HG03575 (cell line): ENCODE measurements around the gene NCEH1.
A peak's percentile ranks its signal among the peaks of the same experiment; 100 is the strongest.
"Not testable (repeated sequence)": the region's sequence is repeated elsewhere in the genome, so short reads cannot be mapped to it uniquely, and the experiment has no call there.

Source experiments
- ATAC-seq: cut with Tn5 transposase; IDR thresholded peaks from one replicate; pipeline ENCODE4 v1.9.1; 2021; ENCODE audit not compliant: unreplicated experiment, insufficient number of reproducible peaks, low FRiP score; ENCODE audit errors: extremely low read depth

NCEH1 gene

DNA sequence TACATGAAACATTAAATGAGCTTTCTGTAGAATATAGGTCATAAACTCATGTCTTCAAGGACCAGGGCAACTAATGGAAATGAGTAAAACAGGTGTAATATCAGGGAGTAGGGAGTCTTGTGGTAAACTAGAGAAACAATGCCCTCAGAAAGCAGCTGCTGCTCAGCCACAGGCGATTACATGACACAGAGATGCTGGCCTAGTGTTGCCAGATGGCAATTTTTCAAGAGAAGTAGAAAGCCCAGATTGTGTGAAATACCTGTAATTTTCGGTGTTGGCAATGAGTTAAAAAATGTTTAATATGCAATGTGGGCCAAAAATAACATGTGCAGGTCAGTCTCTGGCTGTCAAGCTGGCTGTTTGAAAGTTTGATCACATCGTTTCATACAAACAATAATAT is 23.4 kb downstream of the NCEH1 start:
- no peak for ATAC-seq

DNA sequence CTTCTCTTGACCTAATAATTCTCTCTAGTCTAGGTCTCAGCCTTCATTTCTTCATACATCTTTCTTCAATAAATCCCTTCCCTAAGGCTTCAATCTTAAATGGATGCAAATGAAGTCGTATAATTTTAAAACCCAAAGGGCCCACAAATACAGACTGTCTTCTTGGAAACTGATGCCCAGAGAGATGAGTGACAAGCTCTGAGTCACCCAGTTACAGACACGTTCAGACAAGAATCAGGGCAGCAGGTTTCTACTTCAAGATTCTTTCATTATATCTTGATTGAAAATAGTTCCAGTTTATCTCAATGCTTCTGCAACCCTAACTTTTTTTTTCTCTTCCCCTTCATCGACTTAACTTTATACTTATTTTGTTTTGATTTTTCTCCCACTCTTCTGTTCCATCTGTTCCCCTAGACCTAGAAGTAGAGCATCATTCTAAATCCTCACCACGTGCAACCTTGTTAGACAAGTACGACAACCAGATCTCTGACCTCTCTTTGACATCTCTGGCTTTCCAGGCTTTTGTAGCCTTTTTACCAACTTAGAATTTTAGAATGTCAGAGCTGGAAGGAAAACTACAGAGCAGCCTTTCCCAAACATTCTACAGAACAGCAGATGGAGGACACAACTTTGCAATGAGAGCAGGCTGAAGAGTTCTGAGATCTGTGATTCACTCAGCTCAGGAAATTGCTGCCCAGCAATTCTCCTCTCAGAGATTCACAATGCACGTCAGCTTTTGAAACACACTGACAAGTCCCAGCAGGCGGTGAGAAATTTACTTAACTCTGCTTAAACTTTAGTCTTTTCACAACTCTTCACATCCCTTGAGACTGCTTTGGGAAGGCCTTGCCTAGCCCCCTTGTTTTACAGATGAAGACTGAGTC is 25.3 kb downstream of the NCEH1 start:
- ATAC-seq: no peak

DNA sequence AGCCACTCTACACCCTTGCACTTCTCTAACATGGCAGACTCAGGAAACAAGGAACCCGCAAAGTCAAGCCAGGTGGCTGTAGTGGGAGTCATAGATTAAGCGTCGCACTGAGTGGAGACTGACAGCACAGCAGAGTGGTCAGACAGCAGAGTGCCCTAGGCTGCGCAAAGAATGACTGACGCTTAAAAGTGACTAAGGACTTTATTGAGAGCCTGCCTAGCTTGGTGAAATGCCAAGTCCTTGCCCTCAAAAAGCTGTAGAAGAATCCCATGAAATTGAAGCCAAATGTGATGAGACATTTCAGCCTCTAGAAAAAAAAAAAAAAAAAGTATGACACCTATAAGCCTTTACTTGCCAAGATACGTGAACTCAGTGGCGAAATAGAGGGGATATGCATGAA is 30.2 kb downstream of the NCEH1 start:
- no peak for ATAC-seq

DNA sequence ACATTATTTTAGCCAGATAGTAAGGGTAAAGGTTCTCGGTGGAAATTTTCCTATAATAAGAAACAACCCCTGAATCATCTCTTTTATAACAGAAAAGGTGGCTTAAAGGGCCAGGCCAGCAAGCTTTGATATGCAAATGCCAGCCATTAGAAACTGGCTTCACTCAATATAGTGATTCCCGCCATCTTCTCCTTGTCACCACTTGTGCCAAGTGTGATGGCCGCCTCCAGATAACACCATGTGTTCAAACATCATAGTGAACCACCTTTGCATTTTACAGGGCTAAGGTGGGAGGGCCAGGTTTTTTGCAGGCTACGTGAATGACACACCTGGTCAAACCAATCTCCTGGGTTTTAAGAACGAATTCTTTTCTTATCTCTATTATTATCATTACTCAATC is 31.3 kb downstream of the NCEH1 start:
- ATAC-seq: no peak

DNA sequence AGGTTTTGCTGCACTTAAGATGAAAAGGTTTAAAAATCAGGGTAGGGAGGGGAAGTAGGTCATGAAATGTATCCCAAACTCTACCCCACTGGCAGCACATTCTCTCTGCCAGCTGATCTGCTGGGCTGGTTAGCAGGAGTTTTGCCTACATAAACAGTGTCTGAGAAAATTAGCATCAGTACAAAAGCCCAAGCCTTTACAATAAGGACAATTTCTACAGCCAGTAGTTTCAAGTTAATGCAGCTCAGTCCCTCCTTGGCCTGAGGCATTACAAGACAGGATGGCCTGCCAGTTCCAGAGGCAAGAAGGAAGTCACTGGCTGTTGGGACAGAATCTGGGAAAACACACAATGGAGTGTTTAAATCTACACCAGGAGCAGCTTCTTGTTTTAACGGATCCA is 32.8 kb downstream of the NCEH1 start:
- no peak for ATAC-seq

DNA sequence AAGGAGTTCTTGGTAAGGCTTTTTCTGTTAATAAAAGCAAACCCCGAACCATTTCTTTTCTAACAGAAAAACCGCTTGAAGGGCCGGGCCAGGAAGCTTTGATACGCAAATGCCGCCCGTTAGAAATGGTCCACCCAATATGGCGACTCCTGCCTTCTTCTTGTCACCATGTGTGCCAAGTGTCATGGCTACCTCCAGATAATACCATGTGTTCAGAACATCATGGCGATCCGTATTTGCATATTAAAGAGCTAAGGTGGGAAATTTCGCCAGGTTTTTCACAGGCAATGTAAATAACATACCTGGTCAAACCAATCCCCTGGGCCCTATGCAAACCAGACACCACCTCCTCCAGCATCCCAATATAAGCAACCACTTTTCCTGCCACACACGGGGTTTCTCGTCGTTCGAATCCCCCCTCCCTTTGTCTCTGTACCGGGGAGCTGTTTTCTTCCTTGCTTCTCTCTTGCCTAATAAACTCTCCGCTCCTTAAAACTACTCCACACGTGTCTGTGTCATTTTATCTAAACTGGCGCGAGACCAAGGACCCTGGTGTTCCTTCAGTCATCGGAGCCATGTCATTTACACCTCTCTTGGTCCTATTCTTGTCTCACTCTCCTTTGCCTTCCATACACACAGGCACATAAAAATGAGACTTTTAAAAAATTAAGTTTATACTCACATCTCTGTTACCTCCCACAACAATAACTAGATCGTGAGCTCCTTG is 34.5 kb downstream of the NCEH1 start:
- no peak for ATAC-seq

DNA sequence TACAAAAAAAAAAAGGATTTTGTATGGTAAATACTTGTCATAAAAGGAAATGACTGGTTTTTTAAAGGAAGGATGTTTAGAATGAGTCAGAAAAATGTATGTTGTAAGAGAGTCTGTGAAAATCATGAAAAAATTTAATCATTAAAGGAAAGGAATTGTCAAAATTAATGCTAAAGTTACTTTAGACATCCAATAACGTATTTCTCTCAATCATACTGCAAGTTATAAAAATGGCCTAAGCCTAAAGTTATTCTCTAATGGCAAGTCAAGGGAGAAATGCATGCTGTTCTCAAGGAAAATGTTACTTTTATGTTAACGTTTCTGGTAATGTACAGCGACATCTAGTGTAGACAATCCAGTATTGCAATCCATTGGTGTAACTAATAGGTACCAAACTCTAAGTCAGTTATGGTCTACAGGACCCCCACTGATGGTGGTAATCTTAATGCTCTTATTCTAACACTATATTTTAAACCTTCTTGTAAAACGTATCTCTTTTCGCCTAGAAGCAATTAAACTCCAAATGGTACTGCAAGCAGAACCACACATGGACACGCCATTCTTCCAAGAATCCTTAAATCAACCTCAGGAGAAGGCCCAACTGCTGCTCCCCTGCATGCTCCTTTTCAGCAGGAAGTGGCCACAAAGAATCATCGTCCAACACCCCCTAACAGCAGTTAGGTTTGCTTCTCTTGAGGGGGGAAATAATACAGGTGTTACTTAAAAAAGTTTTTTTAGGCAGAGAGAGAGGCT is 35.2 kb downstream of the NCEH1 start:
- ATAC-seq: no peak

DNA sequence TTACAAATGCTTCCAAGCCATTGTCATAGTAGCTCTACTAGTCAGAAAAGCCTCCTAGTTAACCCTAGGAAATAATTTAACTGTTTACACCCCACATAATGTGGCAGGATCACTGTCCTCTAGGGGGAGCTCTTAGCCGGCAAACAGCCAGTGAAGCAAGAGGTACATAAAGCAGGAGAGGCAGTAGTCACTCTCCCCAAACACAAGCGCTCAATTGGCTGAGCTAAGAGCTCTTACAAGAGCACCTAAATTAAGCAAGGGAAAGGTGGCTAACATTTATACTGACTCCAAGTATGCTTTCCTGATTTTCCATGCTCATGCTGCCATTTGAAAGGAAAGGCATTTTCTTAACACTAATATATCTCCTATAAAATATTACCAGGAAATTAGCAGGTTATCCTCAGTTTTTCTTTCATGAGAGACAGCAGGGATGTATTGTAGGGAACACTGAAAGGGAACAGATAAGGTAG is 37.6 kb downstream of the NCEH1 start:
- ATAC-seq: no peak

DNA sequence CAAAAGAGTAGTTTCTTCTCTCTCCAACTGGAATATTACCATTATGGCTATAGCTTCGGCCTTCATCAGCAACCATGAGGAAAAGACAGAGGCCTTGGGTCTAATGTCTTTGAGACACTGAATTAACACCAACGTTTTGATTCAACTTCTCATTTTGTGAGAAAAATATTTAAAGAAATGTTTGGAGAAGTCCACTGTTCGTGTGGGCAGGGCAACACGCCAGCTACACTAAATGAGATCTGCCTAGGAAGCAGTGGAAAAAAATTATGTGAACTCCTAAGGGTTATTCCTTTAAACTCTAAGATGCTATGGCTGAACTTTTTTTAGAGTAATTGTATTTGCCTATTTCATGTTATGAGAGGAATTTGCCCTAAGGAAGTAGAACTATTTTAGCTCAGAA is 41.8 kb downstream of the NCEH1 start:
- ATAC-seq: no peak

DNA sequence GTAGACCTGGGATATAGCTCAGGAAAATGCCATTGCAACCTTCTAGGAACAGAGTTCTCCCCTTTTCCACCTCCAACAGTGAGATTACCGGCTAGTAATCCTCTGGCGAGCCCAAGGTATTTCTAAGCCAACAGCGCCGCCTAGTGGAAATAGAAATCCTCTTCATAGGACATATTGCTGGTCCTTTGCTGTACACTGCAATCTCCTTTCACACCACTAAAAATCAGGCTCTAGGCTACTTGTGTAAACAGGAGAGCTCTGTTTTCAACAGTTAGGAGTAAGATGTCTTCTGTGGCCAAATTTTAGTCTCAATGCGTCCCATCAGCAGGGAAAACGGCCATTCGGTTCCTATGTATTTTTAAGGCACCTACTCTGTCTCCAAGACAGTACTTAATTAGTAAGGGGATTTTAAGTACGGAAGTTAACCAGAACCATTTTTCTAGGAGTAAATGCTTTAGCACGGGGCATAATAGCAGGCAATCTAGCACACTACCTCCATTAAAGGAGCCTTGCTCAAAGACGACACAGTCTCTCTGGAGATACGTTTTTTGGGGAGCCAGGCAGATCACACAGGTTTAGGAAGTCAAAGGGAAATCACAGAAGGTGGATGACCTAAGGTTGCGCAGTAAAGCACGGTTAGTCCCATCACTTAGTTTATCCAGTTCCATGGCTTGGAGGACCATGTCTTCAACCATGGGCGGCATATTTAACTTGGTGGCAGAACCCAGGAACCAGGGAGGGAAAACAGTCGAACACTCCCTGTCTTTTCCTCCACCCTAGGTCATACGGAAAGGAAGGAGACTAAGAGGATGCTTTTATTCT is 43.8 kb downstream of the NCEH1 start:
- ATAC-seq: peak; percentile 93

DNA sequence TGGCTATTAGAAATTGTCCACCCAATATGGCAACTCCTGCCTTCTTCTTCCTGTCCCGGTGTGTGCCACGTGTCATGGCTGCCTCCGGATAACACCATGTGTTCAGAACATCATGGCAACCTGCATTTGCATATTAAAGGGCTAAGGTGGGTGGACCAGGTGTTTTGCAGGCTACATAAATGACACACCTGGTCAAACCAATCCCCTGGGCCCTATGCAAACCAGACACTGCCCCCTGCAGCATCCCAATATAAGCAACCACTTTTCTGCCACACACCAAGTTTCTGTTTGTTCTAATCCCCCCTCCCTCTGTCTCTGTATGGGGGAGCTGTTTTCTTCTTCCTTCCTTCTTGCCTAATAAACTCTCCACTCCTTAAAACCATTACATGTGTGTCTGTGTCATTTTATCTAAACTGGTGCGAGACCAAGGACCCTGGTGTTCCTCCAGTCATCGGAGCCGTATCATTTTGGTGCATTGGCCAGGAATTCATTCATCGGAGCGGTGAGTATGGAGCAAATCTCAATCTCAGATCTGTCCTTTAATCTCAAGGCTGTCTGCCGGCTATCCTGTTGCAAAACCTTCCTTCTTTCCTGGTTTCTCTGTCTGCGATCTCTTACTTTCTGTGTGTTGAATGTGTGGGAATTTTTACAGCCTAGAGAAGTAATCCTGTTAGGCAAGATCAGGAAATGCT is 44.5 kb downstream of the NCEH1 start:
- no peak for ATAC-seq

DNA sequence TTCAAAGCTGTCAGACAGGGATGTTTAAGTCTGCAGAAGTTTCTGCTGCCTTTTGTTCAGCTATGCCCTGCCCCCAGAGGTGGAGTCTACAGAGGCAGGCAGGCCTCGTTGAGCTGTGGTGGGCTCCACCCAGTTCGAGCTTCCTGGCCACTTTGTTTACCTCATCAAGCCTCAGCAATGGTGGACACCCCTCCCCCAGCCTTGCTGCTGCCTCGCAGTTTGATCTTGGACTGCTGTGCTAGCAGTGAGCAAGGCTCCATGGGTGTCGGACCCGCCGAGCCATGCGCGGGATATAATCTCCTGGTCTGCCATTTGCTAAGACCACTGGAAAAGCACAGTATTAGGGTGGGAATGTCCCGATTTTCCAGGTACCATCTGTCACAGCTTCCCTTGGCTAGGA is 45.4 kb downstream of the NCEH1 start:
- not testable (repeated sequence) for ATAC-seq

DNA sequence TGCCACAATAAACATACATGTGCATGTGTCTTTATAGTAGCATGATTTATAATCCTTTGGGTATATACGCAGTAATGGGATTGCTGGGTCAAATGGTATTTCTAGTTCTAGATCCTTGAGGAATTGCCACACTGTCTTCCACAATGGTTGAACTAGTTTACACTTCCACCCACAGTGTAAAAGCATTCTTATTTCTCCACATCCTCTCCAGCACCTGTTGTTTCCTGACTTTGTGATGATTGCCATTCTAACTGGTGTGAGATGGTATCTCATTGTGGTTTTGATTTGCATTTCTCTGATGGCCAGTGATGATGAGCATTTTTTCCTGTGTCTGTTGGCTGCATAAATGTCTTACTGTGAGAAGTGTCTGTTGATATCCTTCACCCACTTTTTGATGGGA is 50.4 kb downstream of the NCEH1 start:
- not testable (repeated sequence) for ATAC-seq

DNA sequence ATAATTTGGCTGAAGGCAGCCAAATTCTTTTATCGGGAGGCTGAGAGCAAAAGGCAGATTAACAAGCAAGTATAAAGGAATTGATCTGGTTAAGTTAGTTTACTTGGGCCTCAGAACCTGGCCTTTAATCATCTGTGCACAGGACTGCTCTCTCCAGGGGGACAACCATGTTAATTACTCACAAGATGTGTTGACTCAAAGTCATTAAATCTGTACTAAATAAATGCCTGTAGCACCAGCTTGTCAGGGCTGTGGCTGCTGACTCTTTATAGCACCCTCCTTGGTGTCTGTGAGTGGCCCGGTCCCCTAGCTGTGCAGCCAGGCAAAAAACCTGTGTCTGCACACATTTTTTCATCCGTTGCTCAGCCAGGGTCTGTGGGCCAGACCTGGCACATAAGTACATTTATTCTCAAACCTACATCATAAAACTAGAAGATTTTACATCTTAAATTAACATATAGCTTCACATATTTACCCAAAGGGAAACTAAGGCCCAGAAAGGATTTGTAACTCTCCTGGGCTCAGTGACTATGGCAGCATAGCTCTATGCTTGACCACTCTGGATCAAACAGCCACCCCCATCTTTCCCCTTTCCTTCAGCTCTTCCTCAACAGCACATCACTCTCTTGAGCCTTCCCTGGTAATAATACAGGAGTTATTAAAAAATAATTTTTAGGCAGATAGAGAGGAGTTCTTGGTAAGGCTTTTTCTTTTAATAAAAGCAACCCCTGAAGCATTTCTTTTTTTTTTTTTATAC is 51.4 kb downstream of the NCEH1 start:
- no peak for ATAC-seq

DNA sequence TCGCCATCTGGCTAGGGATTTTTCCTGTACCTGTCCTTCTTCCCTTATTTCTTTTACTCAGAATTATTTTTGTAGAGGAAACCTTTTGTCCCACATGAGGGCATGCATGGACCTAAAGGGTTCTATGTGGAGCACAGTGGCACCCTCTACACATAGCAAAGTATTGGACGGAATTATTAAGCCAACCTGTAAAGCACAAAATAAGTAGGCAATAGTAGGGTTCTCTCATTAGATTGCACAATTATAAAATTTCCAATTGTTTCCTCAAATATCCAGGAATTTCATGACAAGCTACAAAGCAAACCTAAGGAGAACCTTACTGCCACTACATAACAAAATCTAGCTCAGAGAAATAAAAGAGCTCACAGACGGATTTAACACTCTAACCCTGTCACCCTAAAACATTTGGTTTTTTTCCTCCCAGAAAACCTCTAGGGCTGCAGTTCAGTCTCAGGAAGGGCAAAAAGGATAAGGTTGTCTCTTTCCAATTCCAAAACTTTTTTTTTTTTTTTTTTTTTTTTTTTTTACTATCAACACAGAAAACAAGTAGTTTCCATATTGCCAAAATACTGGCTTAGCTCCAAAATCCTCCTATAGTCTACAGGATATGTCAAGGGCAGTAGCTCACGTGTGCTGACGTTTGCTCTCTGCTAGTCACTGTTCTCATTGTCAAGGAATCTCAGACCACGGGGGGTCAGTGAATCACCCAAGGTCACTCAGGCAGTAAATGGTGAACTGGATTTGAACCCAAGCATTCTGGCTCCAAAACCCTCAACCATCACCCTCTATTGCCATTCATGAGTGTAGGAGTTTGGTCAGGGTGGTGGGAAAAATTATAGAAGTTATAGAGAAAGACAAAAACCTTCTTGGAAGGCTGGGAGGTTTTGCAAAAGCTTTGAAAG is 52.3 kb downstream of the NCEH1 start:
- ATAC-seq: no peak

DNA sequence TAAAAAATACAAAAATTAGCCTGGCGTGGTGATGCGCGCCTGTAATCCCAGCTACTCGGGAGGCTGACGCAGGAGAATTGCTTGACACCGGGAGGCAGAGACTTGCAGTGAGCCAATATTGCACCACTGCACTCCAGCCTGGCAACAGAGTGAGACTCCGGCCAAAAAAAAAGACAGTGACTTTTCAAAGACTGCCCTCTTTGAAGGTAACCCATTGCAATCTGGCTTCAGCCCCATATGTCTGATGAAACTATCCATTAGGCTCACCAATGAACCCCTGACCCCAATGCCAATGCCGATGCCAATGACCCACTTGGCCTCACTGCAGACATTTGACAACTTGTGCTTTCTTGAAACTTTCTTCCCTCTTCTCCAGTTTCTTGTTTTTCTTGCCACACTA is 54.3 kb downstream of the NCEH1 start:
- no peak for ATAC-seq

DNA sequence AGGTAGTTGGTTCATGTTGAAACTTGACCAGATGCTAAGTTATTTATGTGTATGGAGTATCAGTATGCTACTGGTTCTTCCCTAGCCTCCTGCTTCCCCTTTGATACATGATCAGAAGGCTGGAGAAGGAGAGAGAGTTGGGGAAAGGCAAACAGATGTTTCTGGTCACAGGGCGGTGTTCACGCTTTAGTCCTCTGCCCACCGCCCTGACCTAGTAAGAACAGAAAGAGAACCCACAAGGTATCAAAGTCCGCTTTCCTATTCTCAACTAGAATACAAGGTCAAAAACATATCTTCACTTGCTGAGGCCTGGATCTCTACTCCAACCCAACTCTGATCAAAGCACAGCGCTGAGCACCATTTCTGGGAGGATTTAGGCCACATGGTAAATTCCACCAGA is 55.5 kb downstream of the NCEH1 start:
- no peak for ATAC-seq
